Hepatocyte (in vitro differentiated cells): ENCODE results near the gene GALNT15. TPM values are rescaled to one million over a fixed set of nuclear protein-coding genes. Genes with fewer than 3 reads are reported as not detected.
A peak's percentile ranks its signal among the peaks of the same experiment; 100 is the strongest.

Experiments
- DNase-seq: peaks from one replicate; pipeline ENCODE4 v3.0.0-alpha.2; 2016; ENCODE audit warnings: low spot score
- H2AFZ ChIP-seq: fragments of 200-600 bp; sonication (generic); 2 replicates; pipeline ENCODE4 v1.6.0; 2016; ENCODE audit warnings: antibody characterized with exemption, mild to moderate bottlenecking
- H3K27ac ChIP-seq: fragments of 200-600 bp; sonication (generic); 2 replicates; pipeline ENCODE4 v1.5.1; 2016; ENCODE audit warnings: mild to moderate bottlenecking
- H3K27me3 ChIP-seq: fragments of 200-600 bp; sonication (generic); 2 replicates; pipeline ENCODE4 v1.6.1; 2016
- H3K36me3 ChIP-seq: fragments of 200-600 bp; sonication (generic); replicated peaks from 2 replicates; pipeline ENCODE4 v1.5.1; 2016; ENCODE audit warnings: low read depth; ENCODE audit not compliant: insufficient read depth
- H3K4me1 ChIP-seq: fragments of 200-600 bp; sonication (generic); 2 replicates; pipeline ENCODE4 v1.5.1; 2016; ENCODE audit warnings: mild to moderate bottlenecking, moderate library complexity; ENCODE audit not compliant: insufficient read depth
- H3K4me2 ChIP-seq: fragments of 200-600 bp; sonication (generic); 2 replicates; pipeline ENCODE4 v1.6.0; 2016
- H3K4me3 ChIP-seq: fragments of 200-600 bp; sonication (generic); 2 replicates; pipeline ENCODE4 v1.5.1; 2016; ENCODE audit warnings: mild to moderate bottlenecking
- H3K79me2 ChIP-seq: fragments of 200-600 bp; sonication (generic); 2 replicates; pipeline ENCODE4 v1.6.0; 2017; ENCODE audit warnings: mild to moderate bottlenecking
- H3K9me2 ChIP-seq: fragments of 200-600 bp; sonication (generic); replicated peaks from 2 replicates; pipeline ENCODE4 v1.6.0; 2017; ENCODE audit warnings: mild to moderate bottlenecking; ENCODE audit not compliant: insufficient read depth
- H3K9me3 ChIP-seq: fragments of 200-600 bp; sonication (generic); 2 replicates; pipeline ENCODE4 v1.5.1; 2016; ENCODE audit warnings: low read depth, mild to moderate bottlenecking
- H4K20me1 ChIP-seq: fragments of 200-600 bp; sonication (generic); 2 replicates; pipeline ENCODE4 v1.6.0; 2016; ENCODE audit warnings: mild to moderate bottlenecking; ENCODE audit not compliant: insufficient read depth, poor library complexity, severe bottlenecking
- CTCF ChIP-seq: fragments of 200-600 bp; sonication (generic); IDR thresholded peaks from 2 replicates; pipeline ENCODE4 v1.5.1; 2016; ENCODE audit warnings: antibody characterized with exemption, mild to moderate bottlenecking; ENCODE audit not compliant: poor library complexity
- EZH2 ChIP-seq: fragments of 200-600 bp; sonication (generic); IDR thresholded peaks from 2 replicates; pipeline ENCODE4 v1.6.1; 2016; ENCODE audit warnings: antibody characterized with exemption, mild to moderate bottlenecking, borderline replicate concordance
- EZH2phosphoT487 ChIP-seq: fragments of 200-600 bp; sonication (generic); IDR thresholded peaks from one replicate; pipeline ENCODE4 v1.6.1; 2018; ENCODE audit warnings: antibody characterized with exemption, mild to moderate bottlenecking, low read depth, moderate library complexity; ENCODE audit not compliant: unreplicated experiment, severe bottlenecking
- WGBS: methylation state at CpG from one replicate; pipeline ENCODE4 v1.1.6; 2016; ENCODE audit warnings: low lambda C conversion rate; ENCODE audit errors: missing lambda C conversion rate; 5-methylcytosine and 5-hydroxymethylcytosine counted together
- polyA plus RNA-seq: library from polyadenylated mRNA; unstranded; fragments of >200 nt; fragmentation: Nextera tagmentation; extraction: Ambion mirVana; gene quantifications from 2 replicates; pipeline ENCODE4 v1.2.1, GENCODE V29; 2016
- total RNA-seq: library from RNA; depleted of rRNA; stranded (reverse); fragments of >200 nt; gene quantifications from 2 replicates; pipeline ENCODE4 v1.2.3, GENCODE V29; 2014

Gene GALNT15
- total and polyA plus RNA-seq, 2 experiments from 2014 or later = 1.1 to 1.4 TPM

GRCh38 chr3:16239780-16240179 is 65.3 kb downstream of the GALNT15 start:
- DNase-seq = no peak
- no peaks in the 10 kb centered on the region for H3K9me2 ChIP-seq
- H3K79me2 ChIP-seq = no peaks in the 10 kb centered on the region
- peak overlapping the region; percentile 61 for H3K27ac ChIP-seq
- H3K36me3 ChIP-seq = no peaks in the 10 kb centered on the region
- 40% methylated on average over 4 of the region's 4 CpGs for WGBS
- H4K20me1 ChIP-seq = no peaks in the 10 kb centered on the region
- no peak overlapping the region for H2AFZ ChIP-seq
- TF ChIP-seq EZH2 = no peak
- TF ChIP-seq EZH2phosphoT487 = no peak
- no peak for TF ChIP-seq CTCF
- no peak overlapping the region for H3K4me2 ChIP-seq
- peaks cover 8% of the 10 kb centered on the region for H3K4me1 ChIP-seq
- no peaks in the 10 kb centered on the region for H3K9me3 ChIP-seq
- no peak overlapping the region for H3K4me3 ChIP-seq
- no peaks in the 10 kb centered on the region for H3K27me3 ChIP-seq

- peak overlapping the region; percentile 61 for H3K27ac ChIP-seq
- H3K4me2 ChIP-seq = no peak overlapping the region
- no peaks in the 10 kb centered on the region for H4K20me1 ChIP-seq
- H3K9me2 ChIP-seq = no peaks in the 10 kb centered on the region
- WGBS = 68% methylated on average over 6 of the region's 6 CpGs
- no peaks in the 10 kb centered on the region for H3K79me2 ChIP-seq
- TF ChIP-seq EZH2 = no peak
- TF ChIP-seq EZH2phosphoT487 = no peak
- TF ChIP-seq CTCF = no peak
- H3K9me3 ChIP-seq = no peaks in the 10 kb centered on the region
- peak; percentile 32 for DNase-seq
- H3K4me3 ChIP-seq = no peak overlapping the region
- no peaks in the 10 kb centered on the region for H3K27me3 ChIP-seq
- H2AFZ ChIP-seq = no peak overlapping the region
- peaks cover 8% of the 10 kb centered on the region for H3K4me1 ChIP-seq
- no peaks in the 10 kb centered on the region for H3K36me3 ChIP-seq
Observed at GRCh38 chr3:16240229-16241023, 65.9 kb downstream of the GALNT15 start.

GRCh38 chr3:16241225-16241624 is 66.7 kb downstream of the GALNT15 start:
- Histone ChIP-seq H2AFZ (no peak overlapping the region), H3K4me1 (peaks cover 8% of the 10 kb centered on the region), H3K27me3 (no peaks in the 10 kb centered on the region), H3K27ac (no peak overlapping the region), H4K20me1 (no peaks in the 10 kb centered on the region), H3K36me3 (no peaks in the 10 kb centered on the region), H3K4me2 (no peak overlapping the region), H3K9me3 (no peaks in the 10 kb centered on the region), H3K4me3 (no peak overlapping the region), H3K79me2 (no peaks in the 10 kb centered on the region), H3K9me2 (no peaks in the 10 kb centered on the region)
- 97% methylated on average over 5 of the region's 5 CpGs for WGBS
- DNase-seq = no peak
- no peak for TF ChIP-seq CTCF
- TF ChIP-seq EZH2phosphoT487 = no peak
- no peak for TF ChIP-seq EZH2
